ENCODE results near the gene WNT10A.

Gene WNT10A

GRCh38 chr2:218858138-218858445 lies 22.6 kb upstream of the WNT10A start:
- no peak for DNase-seq

DNA sequence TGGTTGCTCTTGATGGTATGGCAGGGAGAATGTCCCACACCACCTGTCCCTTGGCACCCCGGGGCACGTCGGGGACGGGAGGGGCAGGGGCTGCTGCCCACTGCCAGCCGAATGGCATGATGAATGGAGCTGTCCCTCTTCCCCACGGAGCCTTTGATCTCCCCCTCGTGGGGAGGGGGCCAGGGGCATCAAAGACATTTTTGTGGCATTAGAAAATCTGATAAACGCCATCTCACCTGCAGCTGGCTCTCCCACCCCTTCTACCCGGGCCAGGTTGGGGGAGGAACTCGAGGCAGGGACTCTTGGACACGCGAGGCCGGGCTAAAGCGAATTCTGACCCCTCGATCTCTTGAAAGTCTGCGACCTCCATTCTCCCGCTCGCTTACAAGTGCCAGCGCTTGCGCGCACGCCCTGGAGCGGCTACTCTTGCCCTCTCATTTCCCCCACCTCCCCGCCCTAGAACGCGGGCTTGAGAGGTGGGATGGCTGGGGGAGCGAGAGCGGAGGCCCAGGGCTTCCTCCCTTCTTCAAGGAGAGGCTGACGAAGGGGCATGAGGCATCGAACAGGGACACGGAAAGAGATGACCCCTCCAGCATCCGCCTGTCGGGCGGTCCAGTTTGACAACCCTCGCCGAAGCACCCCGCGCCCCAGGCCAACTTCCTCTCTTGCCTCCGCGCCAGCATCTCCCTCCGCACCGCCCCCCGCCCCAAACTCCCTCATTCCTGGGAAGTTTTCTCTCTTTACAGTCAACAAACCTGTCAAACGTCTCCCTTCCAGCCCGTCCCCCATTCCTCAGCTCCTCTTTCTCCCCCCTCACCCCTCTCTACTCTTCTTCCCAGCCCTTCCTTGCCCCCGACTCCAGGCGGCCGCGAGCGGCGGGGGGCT lies 21.7 kb upstream of the WNT10A start:
- DNase-seq: peak in 1 of 2 experiments; percentile 23

GRCh38 chr2:218859556-218859987 lies 21.1 kb upstream of the WNT10A start, which contains the start of gene WNT6:
Gene WNT6 (plus strand): TSS chr2:218859805. CDS start chr2:218860038, 233 bp downstream.
- no peak for DNase-seq

GRCh38 chr2:218859988-218860831 lies 20.4 kb upstream of the WNT10A start:
- DNase-seq: no peak

DNA sequence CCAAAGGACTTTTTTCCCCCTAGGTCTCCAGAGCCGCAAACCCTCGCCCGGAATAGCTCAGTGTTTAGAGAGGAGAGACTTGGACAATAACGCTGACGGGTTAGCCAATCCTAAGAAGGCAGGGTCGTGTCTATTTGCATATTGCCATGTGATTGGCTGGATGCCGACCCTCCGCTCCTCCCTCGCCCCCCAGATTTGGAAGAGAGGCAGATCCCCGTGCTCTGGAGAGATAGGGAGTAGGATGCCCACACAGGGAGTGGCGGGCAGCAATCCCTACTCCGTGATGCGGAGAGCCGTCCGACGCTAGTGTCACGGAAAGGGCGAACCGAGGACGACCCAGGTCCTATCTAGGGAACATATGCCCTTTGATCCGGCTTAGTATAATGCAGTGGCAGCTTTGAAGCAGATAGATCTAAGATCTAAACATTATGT lies 19.7 kb upstream of the WNT10A start:
- DNase-seq: peak; percentile 97

GRCh38 chr2:218861645-218862318 lies 18.9 kb upstream of the WNT10A start:
- no peak for DNase-seq

DNA sequence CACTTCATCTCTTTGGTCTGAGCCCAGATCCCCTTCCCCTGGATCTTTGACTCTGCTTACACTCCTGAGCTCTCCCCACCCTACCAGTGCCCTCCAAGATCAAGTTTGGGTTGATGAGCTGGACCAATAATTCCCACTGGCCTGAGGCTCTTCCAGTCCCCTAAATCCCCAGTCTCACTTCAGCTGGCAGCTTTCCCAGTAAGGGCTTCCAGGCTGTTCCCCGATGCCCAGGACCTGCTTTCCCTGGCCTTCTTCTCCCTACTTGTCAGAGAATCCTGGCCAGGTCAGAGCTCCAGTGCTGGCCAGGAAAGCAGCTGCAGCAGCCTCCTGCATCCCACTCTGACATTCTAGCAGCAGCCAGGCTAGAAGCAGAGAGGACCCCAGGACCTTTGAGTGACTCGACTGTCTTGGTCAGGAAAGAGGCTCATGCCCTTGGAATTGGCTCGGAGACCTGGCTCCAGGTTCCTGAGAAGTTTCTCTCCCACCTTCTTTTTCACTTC lies 17.6 kb upstream of the WNT10A start:
- DNase-seq: no peak

GRCh38 chr2:218865396-218865795 lies 15.3 kb upstream of the WNT10A start:
- DNase-seq: no peak

- no peak for DNase-seq
These were observed 14.7 kb upstream of the WNT10A start for GRCh38 chr2:218865999-218866398.

DNA sequence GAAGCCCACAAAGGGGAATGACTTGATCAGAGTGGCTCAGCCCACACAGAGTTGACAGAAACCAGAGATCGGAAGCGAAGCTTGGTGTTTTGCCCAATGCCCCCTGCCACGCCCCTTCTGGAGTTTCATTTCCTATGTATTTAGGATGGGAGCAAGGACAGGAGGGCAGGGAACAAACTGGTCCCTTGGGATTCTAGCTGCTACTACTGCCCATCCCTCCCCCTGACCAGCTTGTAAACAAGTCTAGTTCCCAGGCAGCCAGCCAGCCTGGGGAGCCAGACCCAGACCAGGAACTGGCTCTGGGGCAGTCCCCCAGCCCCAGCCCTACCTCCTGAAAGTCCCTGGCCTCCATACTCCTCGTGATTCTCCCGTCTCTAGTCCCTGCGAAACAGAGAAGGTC lies 12.8 kb upstream of the WNT10A start:
- no peak for DNase-seq

- no peak for DNase-seq
These were observed 11.6 kb upstream of the WNT10A start for GRCh38 chr2:218869064-218869463.

- DNase-seq: no peak
These were observed 9.7 kb upstream of the WNT10A start for GRCh38 chr2:218870984-218871344.

GRCh38 chr2:218871345-218872302 lies 9.0 kb upstream of the WNT10A start:
- DNase-seq: no peak

GRCh38 chr2:218872645-218873358 lies 7.8 kb upstream of the WNT10A start:
- no peak for DNase-seq

DNA sequence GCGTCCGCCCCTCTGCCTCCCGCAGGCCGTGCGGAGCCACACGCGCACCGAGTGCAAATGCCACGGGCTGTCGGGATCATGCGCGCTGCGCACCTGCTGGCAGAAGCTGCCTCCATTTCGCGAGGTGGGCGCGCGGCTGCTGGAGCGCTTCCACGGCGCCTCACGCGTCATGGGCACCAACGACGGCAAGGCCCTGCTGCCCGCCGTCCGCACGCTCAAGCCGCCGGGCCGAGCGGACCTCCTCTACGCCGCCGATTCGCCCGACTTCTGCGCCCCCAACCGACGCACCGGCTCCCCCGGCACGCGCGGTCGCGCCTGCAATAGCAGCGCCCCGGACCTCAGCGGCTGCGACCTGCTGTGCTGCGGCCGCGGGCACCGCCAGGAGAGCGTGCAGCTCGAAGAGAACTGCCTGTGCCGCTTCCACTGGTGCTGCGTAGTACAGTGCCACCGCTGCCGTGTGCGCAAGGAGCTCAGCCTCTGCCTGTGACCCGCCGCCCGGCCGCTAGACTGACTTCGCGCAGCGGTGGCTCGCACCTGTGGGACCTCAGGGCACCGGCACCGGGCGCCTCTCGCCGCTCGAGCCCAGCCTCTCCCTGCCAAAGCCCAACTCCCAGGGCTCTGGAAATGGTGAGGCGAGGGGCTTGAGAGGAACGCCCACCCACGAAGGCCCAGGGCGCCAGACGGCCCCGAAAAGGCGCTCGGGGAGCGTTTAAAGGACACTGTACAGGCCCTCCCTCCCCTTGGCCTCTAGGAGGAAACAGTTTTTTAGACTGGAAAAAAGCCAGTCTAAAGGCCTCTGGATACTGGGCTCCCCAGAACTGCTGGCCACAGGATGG lies 7.1 kb upstream of the WNT10A start:
- DNase-seq: peak in 1 of 2 experiments; percentile 53

DNA sequence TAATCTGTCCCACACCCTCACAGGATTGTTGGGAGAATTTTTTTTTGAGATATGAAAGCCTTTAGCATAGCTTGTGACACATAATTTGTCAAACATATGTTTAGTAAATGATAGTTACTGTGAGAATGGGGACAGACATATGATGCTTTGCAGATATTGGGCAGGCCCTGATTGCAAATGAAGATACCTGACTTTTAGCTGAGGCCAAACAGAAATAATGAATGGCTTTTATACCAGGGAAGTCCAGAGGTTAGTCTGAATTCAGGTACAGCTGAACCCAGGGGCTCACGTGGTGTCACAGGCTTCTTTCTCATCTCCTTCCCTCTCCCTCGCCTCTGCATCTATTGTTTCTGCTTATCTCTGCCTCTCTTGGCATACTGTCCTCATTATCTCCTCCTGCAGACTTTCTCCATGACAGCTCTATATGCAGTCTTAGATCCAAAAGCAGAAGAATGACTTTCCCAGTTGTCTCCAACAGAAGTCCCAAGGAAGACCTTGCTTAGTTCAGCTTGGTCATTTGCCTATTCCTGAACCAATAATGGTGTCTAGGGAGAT lies 4.9 kb upstream of the WNT10A start:
- DNase-seq: no peak

- DNase-seq: peak; percentile 59 to 82
These were observed 4.0 kb upstream of the WNT10A start for GRCh38 chr2:218876562-218877219.

- no peak for DNase-seq
These were observed 3.3 kb upstream of the WNT10A start for GRCh38 chr2:218877331-218877730.

DNA sequence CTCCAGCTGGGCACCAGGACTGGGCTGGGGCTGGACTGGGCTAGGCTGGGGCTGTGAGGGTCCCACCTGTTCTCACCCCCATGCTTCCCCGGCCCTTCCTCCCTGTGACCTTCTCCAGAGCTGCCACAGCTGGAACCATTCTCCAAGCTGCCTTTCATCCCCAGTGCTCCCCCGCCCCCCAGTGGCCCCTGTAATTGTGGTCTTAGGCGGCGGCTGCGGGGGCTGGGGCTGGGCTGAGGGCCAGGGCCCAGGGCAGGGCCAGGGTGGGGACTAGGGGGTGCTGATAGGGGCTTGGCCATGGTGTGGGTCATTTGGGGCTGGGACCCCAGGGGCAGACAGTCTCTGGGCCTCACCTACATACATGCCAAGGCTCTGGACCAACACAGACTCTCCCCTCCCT lies 2.8 kb upstream of the WNT10A start:
- peak in 1 of 2 experiments; percentile 23 for DNase-seq
